Activated T-cell treated with anti-CD3 and anti-CD28 coated beads for 1 hour (primary cell): ENCODE results near the gene AKIRIN2.
"Not testable (repeated sequence)": the region's sequence is repeated elsewhere in the genome, so short reads cannot be mapped to it uniquely, and the experiment has no call there.

ENCODE experiments used
- DNase-seq: peaks from one replicate; pipeline ENCODE4 v3.0.0-alpha.2; 2020; ENCODE audit warnings: low read depth

The AKIRIN2 gene

DNA sequence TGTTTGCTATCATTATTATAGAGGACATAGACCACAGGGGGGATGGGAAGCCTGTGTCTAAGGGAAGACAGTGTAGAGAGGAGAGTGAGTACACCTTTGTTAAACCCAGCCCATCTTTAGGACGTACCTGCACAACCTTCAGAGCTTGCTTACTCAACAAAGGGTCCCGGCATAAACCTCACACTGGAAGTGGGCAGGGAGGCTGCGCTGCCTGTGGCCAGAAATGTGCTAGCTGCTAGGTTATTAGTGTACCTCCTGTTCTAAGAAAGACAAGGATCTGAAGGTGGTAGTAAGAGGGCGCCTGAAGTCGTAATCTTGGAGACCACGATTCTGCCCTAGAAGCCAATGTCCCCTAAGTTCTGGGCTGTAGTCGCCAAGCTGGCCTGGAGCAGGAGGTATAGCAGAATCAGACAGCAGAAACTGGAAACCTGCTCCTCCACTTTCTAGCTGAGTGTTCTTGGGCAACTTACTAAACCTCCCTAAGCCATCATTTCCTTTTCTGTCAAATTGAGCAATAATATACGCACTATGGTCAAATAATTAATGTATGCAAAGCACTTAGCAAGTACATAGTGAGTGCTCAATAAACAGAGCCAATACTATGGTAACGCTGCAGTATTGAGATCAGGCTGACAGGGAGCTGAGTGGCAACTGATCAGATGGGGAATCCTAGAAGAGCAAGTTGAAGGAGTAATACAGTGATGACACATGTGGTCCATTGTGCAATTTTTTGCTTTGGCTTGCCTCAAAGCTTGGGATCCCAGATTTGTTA, 16.8 kb upstream of the AKIRIN2 start:
- DNase-seq, result no peak

DNA sequence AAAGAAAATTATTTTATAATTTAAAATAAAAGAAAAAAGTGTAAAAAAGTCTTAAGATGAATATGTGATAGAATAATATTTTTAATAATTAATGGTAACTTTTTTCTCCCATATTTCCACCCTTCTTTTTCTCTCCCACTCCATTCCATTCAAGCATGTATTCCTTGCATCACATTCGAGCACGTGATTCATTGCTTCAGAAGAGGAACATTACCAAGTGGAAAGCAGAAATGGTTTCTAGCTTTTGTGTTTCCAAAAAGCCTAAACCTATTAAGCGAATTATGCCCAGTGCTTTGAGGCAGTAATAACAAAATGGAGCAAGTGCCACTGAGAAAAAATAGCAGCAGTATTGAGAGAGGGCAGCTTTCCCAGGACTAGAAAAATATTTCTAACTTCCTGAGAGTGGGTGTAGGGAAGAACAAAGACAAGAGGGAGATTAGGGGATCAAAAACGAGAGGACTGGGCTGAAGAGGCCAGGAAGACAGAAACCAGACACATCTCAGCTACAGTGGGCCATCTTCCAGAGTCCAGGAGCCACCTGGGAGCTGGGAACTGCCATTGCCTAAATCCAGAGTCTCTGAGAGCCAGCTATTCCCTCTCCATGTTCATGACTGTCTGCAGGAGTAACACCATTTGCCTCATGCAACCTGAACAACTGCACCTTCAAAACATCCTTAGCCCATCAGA, 15.0 kb upstream of the AKIRIN2 start:
- DNase-seq, result no peak

- no peak for DNase-seq
Observed at GRCh38 chr6:87714093-87714842, 12.2 kb upstream of the AKIRIN2 start.

GRCh38 chr6:87712713-87713112, 10.7 kb upstream of the AKIRIN2 start:
- not testable (repeated sequence) for DNase-seq

DNA sequence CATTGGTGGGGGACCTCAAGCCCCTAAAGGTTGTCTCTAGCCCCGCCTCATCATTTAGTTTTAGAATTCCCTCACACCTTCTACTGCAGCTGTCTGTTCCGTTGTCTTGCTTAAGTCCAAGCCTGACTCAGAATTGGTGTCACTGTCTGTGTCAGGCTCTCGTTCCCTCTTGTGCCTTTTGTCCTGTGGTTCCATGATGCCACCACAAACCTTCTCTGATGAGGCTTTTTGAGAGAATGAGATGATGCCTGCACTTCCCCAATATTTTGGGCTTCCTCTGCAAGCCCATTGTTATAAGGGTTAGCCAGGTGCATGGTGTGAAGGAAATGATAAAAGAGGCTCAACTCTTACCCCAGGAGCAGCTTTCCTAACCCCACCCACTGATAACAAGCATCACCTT, 8.1 kb upstream of the AKIRIN2 start:
- DNase-seq, result no peak

DNA sequence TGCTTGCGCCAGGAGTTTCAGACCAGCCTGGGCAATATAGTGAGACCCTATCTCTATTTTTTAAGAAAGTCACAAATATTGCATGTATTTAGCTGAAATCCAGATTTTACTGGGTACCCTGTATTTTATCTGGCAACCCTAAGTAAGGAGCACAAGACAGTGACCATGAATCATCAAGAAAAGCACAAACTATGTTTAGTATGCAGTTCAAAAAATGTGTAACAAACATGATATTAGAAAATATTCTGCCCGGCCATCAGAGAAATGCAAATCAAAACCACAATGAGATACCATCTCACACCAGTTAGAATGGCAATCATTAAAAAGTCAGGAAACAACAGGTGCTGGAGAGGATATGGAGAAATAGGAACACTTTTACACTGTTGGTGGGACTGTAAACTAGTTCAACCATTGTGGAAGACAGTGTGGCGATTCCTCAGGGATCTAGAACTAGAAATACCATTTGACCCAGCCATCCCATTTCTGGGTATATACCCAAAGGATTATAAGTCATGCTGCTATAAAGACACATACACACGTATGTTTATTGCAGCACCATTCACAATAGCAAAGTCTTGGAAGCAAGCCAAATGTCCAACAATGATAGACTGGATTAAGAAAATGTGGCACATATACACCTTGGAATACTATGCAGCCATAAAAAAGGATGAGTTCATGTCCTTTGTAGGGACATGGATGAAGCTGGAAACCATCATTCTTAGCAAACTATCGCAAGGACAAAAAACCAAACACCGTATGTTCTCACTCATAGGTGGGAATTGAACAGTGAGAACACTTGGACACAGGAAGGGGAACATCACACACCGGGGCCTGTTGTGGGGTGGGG, 6.8 kb upstream of the AKIRIN2 start:
- DNase-seq, result not testable (repeated sequence)

- no peak for DNase-seq
Observed at GRCh38 chr6:87706187-87706966, 4.3 kb upstream of the AKIRIN2 start.

DNA sequence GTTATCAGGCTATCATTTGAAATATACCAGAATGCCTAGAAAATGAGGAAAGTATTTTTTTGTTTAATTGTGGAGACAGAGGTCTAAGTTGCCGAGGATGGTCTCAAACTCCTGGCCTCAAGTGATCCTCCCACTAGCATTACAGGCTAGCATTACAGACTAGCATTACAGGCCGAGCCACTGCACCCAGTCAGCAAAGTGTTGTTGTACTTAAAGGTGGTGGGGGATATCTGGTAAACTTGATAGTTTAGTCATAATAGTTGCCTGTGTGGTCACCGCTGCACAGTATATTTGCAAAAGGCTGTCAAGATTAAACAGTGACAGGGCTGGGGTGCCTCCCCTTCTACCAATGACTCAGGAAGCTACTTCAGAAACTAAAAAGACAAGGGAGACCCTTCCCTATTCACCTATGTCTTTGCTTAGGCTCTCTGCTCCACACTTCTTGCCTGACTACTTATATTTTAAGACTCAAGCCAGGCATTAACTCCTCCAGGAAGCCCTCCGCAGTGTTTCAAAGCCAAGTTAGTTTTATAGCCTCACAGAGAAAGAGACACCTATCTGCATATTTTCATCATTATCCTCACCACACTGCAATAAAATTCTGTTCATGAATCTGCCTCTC, 3.1 kb upstream of the AKIRIN2 start:
- DNase-seq, result no peak

- not testable (repeated sequence) for DNase-seq
Observed at GRCh38 chr6:87703039-87703438, 1.0 kb upstream of the AKIRIN2 start.

GRCh38 chr6:87702589-87702945, 534 bp upstream of the AKIRIN2 start:
- no peak for DNase-seq

GRCh38 chr6:87701344-87701675, 723 bp downstream of the AKIRIN2 start:
- no peak for DNase-seq

DNA sequence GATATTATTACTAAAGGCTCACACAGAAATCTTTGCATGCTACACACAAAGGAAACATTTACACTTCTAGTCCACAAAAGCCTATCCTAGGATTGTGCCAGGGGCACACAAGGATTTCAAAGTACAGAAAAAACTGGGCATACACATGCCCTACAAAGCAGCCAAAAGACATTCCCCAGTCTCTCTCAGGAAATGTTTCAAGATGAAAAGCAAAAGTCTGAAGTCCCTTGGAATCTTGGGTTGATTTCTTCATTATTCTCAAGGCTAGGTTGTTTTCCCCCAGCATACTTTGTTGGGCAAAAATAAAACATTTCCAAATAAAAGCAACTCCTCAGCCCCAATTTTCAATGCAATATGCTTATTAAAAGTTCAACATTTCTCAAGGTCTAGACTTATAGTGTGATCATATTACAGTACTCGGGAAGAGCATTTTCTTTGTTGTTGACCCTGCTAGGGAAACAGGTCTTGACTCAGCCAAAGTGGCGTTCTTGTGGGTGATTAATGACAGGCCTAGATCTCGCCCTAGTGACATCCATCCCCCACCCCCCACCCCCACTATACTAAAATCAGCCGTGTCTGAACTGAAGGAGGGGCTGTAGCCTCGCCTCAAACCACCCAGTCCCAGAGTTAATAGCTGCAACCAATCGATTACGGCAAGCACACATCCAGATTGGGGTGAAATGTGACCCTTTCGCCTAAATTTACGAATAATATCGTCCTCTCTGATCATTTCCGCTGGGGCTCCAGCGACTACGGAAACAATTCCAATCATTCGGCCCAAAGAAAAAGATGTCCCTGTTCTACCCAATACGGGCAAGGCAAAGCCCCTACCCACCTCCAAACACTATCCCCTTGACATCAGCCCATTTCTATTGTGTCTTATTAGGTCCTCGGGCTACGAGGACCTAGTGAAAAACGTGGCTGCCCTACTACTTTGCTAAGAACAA, 1.4 kb downstream of the AKIRIN2 start:
- no peak for DNase-seq

DNA sequence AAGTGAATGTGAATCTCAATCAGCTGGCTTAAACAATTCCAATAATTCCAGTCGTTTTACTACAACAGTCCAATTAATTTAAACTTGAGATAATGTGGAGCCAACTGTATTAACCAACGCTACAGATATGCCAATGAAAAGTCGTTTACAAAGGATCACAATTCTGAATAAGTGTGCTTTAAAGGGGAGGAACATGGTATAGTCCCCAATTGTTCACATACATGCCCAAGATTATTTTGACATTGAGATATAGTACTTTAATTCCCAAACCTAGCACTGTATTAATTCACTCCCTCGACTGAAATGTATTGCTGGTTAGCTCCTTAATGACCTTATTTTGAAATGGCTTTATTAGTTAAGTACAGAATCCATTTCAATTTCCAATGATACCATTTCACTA, 2.5 kb downstream of the AKIRIN2 start:
- DNase-seq, result no peak

- DNase-seq, result no peak
Observed at GRCh38 chr6:87698547-87699006, 3.5 kb downstream of the AKIRIN2 start.

- no peak for DNase-seq
Observed at GRCh38 chr6:87697581-87698546, 4.2 kb downstream of the AKIRIN2 start.

- not testable (repeated sequence) for DNase-seq
Observed at GRCh38 chr6:87696817-87697216, 5.2 kb downstream of the AKIRIN2 start.

- DNase-seq, result no peak
Observed at GRCh38 chr6:87692086-87692485, 9.9 kb downstream of the AKIRIN2 start.

DNA sequence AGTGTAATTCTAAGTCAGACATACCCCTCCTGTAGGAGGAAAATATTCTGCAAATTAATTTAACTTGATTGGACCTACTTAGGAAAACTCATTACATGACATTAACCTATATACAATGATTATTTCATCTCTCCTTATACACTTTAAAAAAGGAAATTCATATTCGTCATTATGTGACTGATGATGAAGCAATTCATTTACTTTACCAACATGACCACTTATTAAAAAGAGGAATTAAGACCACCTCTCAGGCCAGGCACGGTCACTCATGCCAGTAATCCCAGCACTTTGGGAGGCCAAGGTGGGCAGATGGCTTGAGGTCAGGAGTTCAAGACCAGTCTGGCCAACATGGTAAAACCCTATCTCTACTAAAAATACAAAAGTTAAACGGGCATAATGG, 11.6 kb downstream of the AKIRIN2 start:
- DNase-seq, result no peak
